ENCODE measurements around the gene RASAL1.

GRCh38 chr12:113065126-113066007 lies 70.2 kb downstream of the RASAL1 start:
- TF ChIP-seq CTCF (conservative IDR thresholded peaks at IDR 0.05; ENCODE audit: low read depth, low read length) (no peak), EZH2 (IDR thresholded peaks at IDR 0.05; ENCODE audit: borderline replicate concordance, low read depth, low read length, poor library complexity, severe bottlenecking) (no peak)

All from A673 (cell line).